Measurements from ENCODE around the gene GJC1.

- TF ChIP-seq, protein P1, sequence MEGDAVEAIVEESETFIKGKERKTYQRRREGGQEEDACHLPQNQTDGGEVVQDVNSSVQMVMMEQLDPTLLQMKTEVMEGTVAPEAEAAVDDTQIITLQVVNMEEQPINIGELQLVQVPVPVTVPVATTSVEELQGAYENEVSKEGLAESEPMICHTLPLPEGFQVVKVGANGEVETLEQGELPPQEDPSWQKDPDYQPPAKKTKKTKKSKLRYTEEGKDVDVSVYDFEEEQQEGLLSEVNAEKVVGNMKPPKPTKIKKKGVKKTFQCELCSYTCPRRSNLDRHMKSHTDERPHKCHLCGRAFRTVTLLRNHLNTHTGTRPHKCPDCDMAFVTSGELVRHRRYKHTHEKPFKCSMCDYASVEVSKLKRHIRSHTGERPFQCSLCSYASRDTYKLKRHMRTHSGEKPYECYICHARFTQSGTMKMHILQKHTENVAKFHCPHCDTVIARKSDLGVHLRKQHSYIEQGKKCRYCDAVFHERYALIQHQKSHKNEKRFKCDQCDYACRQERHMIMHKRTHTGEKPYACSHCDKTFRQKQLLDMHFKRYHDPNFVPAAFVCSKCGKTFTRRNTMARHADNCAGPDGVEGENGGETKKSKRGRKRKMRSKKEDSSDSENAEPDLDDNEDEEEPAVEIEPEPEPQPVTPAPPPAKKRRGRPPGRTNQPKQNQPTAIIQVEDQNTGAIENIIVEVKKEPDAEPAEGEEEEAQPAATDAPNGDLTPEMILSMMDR (IDR thresholded peaks at IDR 0.05) = no peak
- no peak for TF ChIP-seq POLR2A (IDR thresholded peaks at IDR 0.05)
These were observed 18.2 kb upstream of the GJC1 start for GRCh38 chr17:44848257-44848795.

Measured in esophagus squamous epithelium (tissue), 4 donors.